ENCODE measurements around the gene LORICRIN. TPM values are rescaled to one million over a fixed set of nuclear protein-coding genes. Genes with fewer than 3 reads are reported as not detected.

The LORICRIN gene
- total and polyA plus RNA-seq, 2 of the 4 experiments (the other 2 are of a cell fraction) = not detected

DNA sequence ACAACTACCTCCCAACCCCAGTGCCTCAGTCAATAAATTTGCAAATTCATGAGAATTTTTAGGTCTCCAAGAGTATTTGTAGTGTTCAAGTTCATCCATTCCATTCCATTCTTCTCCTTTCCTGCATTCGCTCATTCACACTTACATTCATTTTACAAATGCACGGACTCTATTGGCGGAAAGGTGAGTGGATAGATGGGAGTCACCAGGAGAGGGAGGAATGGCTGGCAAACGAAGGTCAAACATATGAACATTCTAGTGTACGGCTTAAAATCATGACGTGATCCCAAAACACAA lies 2.5 kb downstream of the LORICRIN start:
- Histone ChIP-seq H3K14ac (replicated peaks; ENCODE audit: low read depth, low read length) (no peak overlapping the region), H3K9me3 (ENCODE audit: control insufficient read depth, insufficient read depth, low read length) (no peaks in the 10 kb centered on the region), H2AFZ (replicated peaks; ENCODE audit: low read length, poor library complexity) (no peak overlapping the region), H3K4ac (ENCODE audit: low read depth, low read length) (no peak overlapping the region), H3K79me1 (ENCODE audit: low read depth in 1 of 2, low read length in 2 of 2) (no peaks in the 10 kb centered on the region), H2BK120ac (ENCODE audit: low read depth, low read length) (no peak overlapping the region), H4K5ac (ENCODE audit: low read depth, low read length) (no peak overlapping the region), H4K8ac (ENCODE audit: low read depth in 2 of 2, low read length in 2 of 2) (no peak overlapping the region), H2BK20ac (ENCODE audit: low read depth, low read length) (no peak overlapping the region), H3K9ac (ENCODE audit: low read depth, low read length) (no peak overlapping the region), H3K36me3 (ENCODE audit: control insufficient read depth, insufficient read depth, low read length) (no peaks in the 10 kb centered on the region), H3K27me3 (ENCODE audit: control insufficient read depth, insufficient read depth, low read length) (peaks cover 27% of the 10 kb centered on the region), H3K56ac (ENCODE audit: extremely low read depth, insufficient read depth, low read length) (no peak overlapping the region), H3K23ac (ENCODE audit: low read depth, low read length) (no peak overlapping the region), H3K9me1 (ENCODE audit: insufficient read depth, low read length) (no peaks in the 10 kb centered on the region), H3K4me2 (ENCODE audit: low read depth, low read length) (peak overlapping the region; percentile 20; the same call in 1 of the 2 replicates), H4K20me1 (ENCODE audit: insufficient read depth, low read length) (no peaks in the 10 kb centered on the region), H4K91ac (ENCODE audit: insufficient read depth, low read depth, low read length) (no peak overlapping the region), H3K18ac (ENCODE audit: low read depth, low read length) (no peak overlapping the region), H3K4me3 (ENCODE audit: insufficient read depth, low read depth, low read length) (no peak overlapping the region), H2BK15ac (ENCODE audit: low read depth, low read length) (no peak overlapping the region), H3K4me1 (ENCODE audit: control insufficient read depth, insufficient read depth, low read length) (no peaks in the 10 kb centered on the region), H3K27ac (ENCODE audit: insufficient read depth, low read length) (no peak overlapping the region), H2BK5ac (ENCODE audit: low read depth, low read length, poor library complexity, severe bottlenecking) (no peak overlapping the region), H2AK9ac (replicated peaks; ENCODE audit: low read depth, low read length, poor library complexity) (no peak overlapping the region), H2AK5ac (ENCODE audit: low read depth, low read length) (no peak overlapping the region)
- no peak for DNase-seq
- in situ Hi-C loops (cut with MboI; ENCODE audit: low sequenced_read_pairs) = no loop called here
- TF ChIP-seq RFX5 (IDR thresholded peaks at IDR 0.05; ENCODE audit: low read depth, low read length) (no peak), MAZ (IDR thresholded peaks at IDR 0.05; ENCODE audit: borderline replicate concordance, low read depth, low read length) (no peak), CHD1 (IDR thresholded peaks at IDR 0.05; ENCODE audit: low read depth, low read length) (no peak), MAFK (IDR thresholded peaks at IDR 0.05; ENCODE audit: low read depth, low read length) (no peak), CEBPB (IDR thresholded peaks at IDR 0.05; ENCODE audit: low read depth, low read length) (no peak), FOS (IDR thresholded peaks at IDR 0.05; ENCODE audit: low read depth, low read length) (no peak), RCOR1 (IDR thresholded peaks at IDR 0.05; ENCODE audit: insufficient replicate concordance, low read length) (no peak), SMC3 (IDR thresholded peaks at IDR 0.05; ENCODE audit: low read depth, low read length) (no peak), RAD21 (IDR thresholded peaks at IDR 0.05; ENCODE audit: low read length) (no peak), MXI1 (IDR thresholded peaks at IDR 0.05; ENCODE audit: borderline replicate concordance, low read depth, low read length) (no peak)
- TF ChIP-seq, protein P1, sequence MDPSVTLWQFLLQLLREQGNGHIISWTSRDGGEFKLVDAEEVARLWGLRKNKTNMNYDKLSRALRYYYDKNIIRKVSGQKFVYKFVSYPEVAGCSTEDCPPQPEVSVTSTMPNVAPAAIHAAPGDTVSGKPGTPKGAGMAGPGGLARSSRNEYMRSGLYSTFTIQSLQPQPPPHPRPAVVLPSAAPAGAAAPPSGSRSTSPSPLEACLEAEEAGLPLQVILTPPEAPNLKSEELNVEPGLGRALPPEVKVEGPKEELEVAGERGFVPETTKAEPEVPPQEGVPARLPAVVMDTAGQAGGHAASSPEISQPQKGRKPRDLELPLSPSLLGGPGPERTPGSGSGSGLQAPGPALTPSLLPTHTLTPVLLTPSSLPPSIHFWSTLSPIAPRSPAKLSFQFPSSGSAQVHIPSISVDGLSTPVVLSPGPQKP (IDR thresholded peaks at IDR 0.05; ENCODE audit: borderline replicate concordance, low read depth, low read length) = no peak
- TF ChIP-seq, protein P2, sequence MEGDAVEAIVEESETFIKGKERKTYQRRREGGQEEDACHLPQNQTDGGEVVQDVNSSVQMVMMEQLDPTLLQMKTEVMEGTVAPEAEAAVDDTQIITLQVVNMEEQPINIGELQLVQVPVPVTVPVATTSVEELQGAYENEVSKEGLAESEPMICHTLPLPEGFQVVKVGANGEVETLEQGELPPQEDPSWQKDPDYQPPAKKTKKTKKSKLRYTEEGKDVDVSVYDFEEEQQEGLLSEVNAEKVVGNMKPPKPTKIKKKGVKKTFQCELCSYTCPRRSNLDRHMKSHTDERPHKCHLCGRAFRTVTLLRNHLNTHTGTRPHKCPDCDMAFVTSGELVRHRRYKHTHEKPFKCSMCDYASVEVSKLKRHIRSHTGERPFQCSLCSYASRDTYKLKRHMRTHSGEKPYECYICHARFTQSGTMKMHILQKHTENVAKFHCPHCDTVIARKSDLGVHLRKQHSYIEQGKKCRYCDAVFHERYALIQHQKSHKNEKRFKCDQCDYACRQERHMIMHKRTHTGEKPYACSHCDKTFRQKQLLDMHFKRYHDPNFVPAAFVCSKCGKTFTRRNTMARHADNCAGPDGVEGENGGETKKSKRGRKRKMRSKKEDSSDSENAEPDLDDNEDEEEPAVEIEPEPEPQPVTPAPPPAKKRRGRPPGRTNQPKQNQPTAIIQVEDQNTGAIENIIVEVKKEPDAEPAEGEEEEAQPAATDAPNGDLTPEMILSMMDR (conservative IDR thresholded peaks at IDR 0.05; ENCODE audit: low read depth, low read length) = no peak
- intact Hi-C loops (cut with micrococcal nuclease) = no loop called here
- BruUV-seq (replicated peaks) = no TSS peak
- CTCF ChIA-PET = no interaction called here
- dilution Hi-C loops (cut with HindIII; ENCODE audit: low sequenced_read_pairs, unreplicated experiment) = no loop called here
- WGBS, 2 experiments (ENCODE audit: extremely low coverage in 2 of 2, insufficient read length in 1 of 2) = 40% methylated on average over 1 of the region's 6 CpGs; no CpG with 5 or more reads in 1 of the 2 experiments
- POLR2A ChIA-PET (ENCODE audit: unreplicated experiment) = no interaction called here
- ATAC-seq (ENCODE audit: low read depth) = no peak

Measured in IMR-90 (cell line).